ENCODE data around the gene UST. TPM values are rescaled to one million over a fixed set of nuclear protein-coding genes. Genes with fewer than 3 reads are reported as not detected.

UST gene
- total RNA-seq, 1 donor from 2014 or later = 33.3 TPM

DNA sequence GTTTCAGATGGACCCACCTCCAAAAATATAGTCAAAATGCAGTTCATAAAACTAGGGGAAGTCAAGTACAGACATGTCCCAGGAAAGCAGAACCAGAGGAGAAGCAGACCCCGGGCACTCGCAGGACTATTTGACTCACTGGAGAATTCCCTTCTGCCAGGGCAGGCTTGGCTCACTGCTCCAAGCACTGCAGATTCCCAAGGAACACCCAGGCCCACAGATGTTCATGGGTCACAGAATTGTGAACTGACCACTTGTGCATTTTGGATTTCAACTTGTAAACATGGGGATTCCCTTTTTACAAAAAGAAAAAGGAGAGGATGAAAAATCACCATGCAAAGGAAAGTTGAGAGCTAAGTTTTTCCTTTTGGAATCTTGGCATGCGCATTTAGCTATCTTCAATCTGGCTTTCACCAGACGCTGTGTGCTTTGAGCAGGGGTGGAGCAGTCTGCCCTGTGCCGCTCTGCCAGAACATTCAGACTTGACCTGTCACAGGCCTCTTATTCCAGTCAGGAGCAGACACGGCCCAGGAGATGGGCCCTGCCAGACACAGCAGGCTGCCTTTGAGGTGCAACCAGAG, 333.2 kb downstream of the UST start:
- Histone ChIP-seq H3K27me3 (no peaks in the 10 kb centered on the region), H3K36me3 (no peaks in the 10 kb centered on the region), H3K4me3 (no peak overlapping the region), H4K20me1 (ENCODE audit: low read depth) (no peaks in the 10 kb centered on the region), H3K79me2 (ENCODE audit: low read depth) (no peaks in the 10 kb centered on the region), H3K9ac (no peak overlapping the region), H2AFZ (replicated peaks) (no peak overlapping the region), H3K4me2 (no peak overlapping the region), H3F3A (ENCODE audit: low read depth) (no peaks in the 10 kb centered on the region), H3K4me1 (no peaks in the 10 kb centered on the region), H3K9me3 (ENCODE audit: low read depth) (no peaks in the 10 kb centered on the region), H3K27ac (no peak overlapping the region)
- TF ChIP-seq EZH2 (IDR thresholded peaks at IDR 0.05) (no peak), EZH2phosphoT487 (IDR thresholded peaks at IDR 0.05) (no peak)
- TF ChIP-seq, protein P1, sequence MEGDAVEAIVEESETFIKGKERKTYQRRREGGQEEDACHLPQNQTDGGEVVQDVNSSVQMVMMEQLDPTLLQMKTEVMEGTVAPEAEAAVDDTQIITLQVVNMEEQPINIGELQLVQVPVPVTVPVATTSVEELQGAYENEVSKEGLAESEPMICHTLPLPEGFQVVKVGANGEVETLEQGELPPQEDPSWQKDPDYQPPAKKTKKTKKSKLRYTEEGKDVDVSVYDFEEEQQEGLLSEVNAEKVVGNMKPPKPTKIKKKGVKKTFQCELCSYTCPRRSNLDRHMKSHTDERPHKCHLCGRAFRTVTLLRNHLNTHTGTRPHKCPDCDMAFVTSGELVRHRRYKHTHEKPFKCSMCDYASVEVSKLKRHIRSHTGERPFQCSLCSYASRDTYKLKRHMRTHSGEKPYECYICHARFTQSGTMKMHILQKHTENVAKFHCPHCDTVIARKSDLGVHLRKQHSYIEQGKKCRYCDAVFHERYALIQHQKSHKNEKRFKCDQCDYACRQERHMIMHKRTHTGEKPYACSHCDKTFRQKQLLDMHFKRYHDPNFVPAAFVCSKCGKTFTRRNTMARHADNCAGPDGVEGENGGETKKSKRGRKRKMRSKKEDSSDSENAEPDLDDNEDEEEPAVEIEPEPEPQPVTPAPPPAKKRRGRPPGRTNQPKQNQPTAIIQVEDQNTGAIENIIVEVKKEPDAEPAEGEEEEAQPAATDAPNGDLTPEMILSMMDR (IDR thresholded peaks at IDR 0.05) = no peak
- Mint-ChIP-seq H3K4me1 (peaks cover 2% of the 10 kb centered on the region), H3K27me3 (ENCODE audit: insufficient read depth, low read depth) (no peaks in the 10 kb centered on the region), H3K9me3 (no peaks in the 10 kb centered on the region), H3K4me3 (no peak overlapping the region), H3K36me3 (peaks cover 12% of the 10 kb centered on the region), H3K27ac (no peak overlapping the region)
- no peak for DNase-seq (ENCODE audit: low spot score)

DNA sequence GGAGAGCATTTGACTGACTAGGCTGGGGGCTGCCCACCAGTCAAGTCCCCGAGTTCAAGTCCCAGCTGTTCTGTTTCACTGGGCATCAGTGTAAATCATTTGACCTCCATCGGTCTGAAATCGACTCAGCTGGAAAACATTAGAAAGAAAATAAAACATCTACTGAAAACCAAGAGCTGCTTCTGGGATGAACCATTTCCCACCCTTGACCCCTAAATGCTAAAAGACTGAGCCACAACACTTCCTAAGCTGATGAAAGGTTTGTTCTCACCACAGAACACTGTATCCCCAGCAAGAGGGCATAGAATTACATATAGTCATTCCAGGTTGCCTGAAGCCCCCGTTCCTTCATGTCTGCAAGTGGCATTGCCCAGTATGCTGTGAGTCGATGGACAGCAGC, 333.7 kb downstream of the UST start:
- H3K4me1 Mint-ChIP-seq = peaks cover 2% of the 10 kb centered on the region
- no peak for DNase-seq (ENCODE audit: low spot score)
- no peak overlapping the region for H3K27ac Mint-ChIP-seq
- Histone ChIP-seq H3K79me2 (ENCODE audit: low read depth) (no peaks in the 10 kb centered on the region), H3K9ac (no peak overlapping the region), H3K4me3 (no peak overlapping the region), H3K4me2 (no peak overlapping the region), H2AFZ (replicated peaks) (no peak overlapping the region), H4K20me1 (ENCODE audit: low read depth) (no peaks in the 10 kb centered on the region), H3F3A (ENCODE audit: low read depth) (no peaks in the 10 kb centered on the region), H3K9me3 (ENCODE audit: low read depth) (no peaks in the 10 kb centered on the region), H3K27ac (no peak overlapping the region), H3K36me3 (no peaks in the 10 kb centered on the region), H3K27me3 (no peaks in the 10 kb centered on the region), H3K4me1 (no peaks in the 10 kb centered on the region)
- peaks cover 10% of the 10 kb centered on the region for H3K36me3 Mint-ChIP-seq
- H3K9me3 Mint-ChIP-seq = no peaks in the 10 kb centered on the region
- no peak for TF ChIP-seq EZH2 (IDR thresholded peaks at IDR 0.05)
- TF ChIP-seq EZH2phosphoT487 (IDR thresholded peaks at IDR 0.05) = no peak
- TF ChIP-seq, protein P1 (IDR thresholded peaks at IDR 0.05) = no peak
- no peak overlapping the region for H3K4me3 Mint-ChIP-seq
- H3K27me3 Mint-ChIP-seq (ENCODE audit: insufficient read depth, low read depth) = no peaks in the 10 kb centered on the region

DNA sequence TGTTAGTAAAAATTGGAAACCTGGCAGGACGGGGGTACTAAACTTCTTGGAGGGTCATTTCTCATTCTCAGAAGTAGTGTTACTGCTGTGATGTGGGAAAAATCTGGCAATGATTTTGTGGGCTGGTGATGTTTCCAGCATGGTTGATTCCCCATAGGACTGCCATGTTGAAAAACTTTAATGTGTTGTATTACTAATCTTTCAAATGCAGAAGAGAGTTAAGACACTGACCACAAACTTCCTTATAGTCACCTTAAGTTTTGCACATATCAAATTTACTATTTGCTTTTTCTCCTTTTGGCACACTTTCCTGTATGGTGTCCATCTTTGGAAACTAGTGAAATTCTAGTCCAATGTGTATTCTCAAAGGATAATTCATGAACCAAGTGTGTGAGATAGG, 334.5 kb downstream of the UST start:
- Mint-ChIP-seq H3K4me1 (peaks cover 2% of the 10 kb centered on the region), H3K9me3 (no peaks in the 10 kb centered on the region)
- DNase-seq (ENCODE audit: low spot score) = no peak

More for the DNA sequence above, 334.5 kb downstream of the UST start:
- Histone ChIP-seq H3K9me3 (ENCODE audit: low read depth) (no peaks in the 10 kb centered on the region), H3F3A (ENCODE audit: low read depth) (no peaks in the 10 kb centered on the region), H3K27me3 (no peaks in the 10 kb centered on the region), H3K27ac (no peak overlapping the region), H3K36me3 (no peaks in the 10 kb centered on the region), H3K4me2 (no peak overlapping the region), H4K20me1 (ENCODE audit: low read depth) (no peaks in the 10 kb centered on the region), H3K79me2 (ENCODE audit: low read depth) (no peaks in the 10 kb centered on the region), H3K4me3 (no peak overlapping the region), H2AFZ (replicated peaks) (no peak overlapping the region), H3K9ac (no peak overlapping the region), H3K4me1 (no peaks in the 10 kb centered on the region)
- peaks cover 6% of the 10 kb centered on the region for H3K36me3 Mint-ChIP-seq
- H3K4me3 Mint-ChIP-seq = no peak overlapping the region
- no peak overlapping the region for H3K27ac Mint-ChIP-seq
- H3K27me3 Mint-ChIP-seq (ENCODE audit: insufficient read depth, low read depth) = no peaks in the 10 kb centered on the region
- TF ChIP-seq EZH2phosphoT487 (IDR thresholded peaks at IDR 0.05) (no peak), EZH2 (IDR thresholded peaks at IDR 0.05) (no peak)
- TF ChIP-seq, protein P1 (IDR thresholded peaks at IDR 0.05) = no peak
